OCI-LY3 (cell line): ENCODE measurements around the gene SWAP70.

Experiments used
- H2AFZ ChIP-seq: fragments of 200-600, 300-600 bp; shearing (Covaris generic); 2 replicates; pipeline ENCODE4 v1.6.0; 2014; ENCODE audit warnings: antibody characterized with exemption, low read depth, low read length
- H3K27ac ChIP-seq: fragments of 200-600, 300-600 bp; sonication (generic); 2 replicates; pipeline ENCODE4 v1.5.1; 2014; ENCODE audit warnings: mild to moderate bottlenecking, low read length, moderate library complexity, mixed read lengths
- H3K27me3 ChIP-seq: fragments of 200-600, 300-600 bp; sonication (generic); 2 replicates; pipeline ENCODE4 v1.6.1; 2014; ENCODE audit warnings: low read depth, low read length, mixed read lengths
- H3K36me3 ChIP-seq: fragments of 200-600, 300-600 bp; sonication (generic); replicated peaks from 2 replicates; pipeline ENCODE3; 2014; ENCODE audit warnings: low read depth, low read length, mixed read lengths
- H3K4me1 ChIP-seq: fragments of 300-600, 200-600 bp; sonication (generic); 2 replicates; pipeline ENCODE4 v1.6.1; 2014; ENCODE audit warnings: low read length, mixed read lengths
- H3K4me2 ChIP-seq: fragments of 200-600, 300-600 bp; sonication (generic); 2 replicates; pipeline ENCODE4 v1.6.1; 2014; ENCODE audit warnings: low read length, mixed read lengths
- H3K4me3 ChIP-seq: fragments of 300-600, 200-600 bp; sonication (generic); 2 replicates; pipeline ENCODE4 v1.5.1; 2014; ENCODE audit warnings: antibody characterized with exemption, mild to moderate bottlenecking, low read length, moderate library complexity
- H3K79me2 ChIP-seq: fragments of 300-600, 200-600 bp; shearing (Covaris generic); 2 replicates; pipeline ENCODE4 v1.6.1; 2014; ENCODE audit warnings: mild to moderate bottlenecking, low read length, mixed read lengths
- H3K9ac ChIP-seq: fragments of 300-600, 200-600 bp; shearing (Covaris generic); 2 replicates; pipeline ENCODE4 v1.6.0; 2014; ENCODE audit warnings: mild to moderate bottlenecking, low read length, moderate library complexity
- H3K9me3 ChIP-seq: fragments of 200-600, 300-600 bp; shearing (Covaris generic); 2 replicates; pipeline ENCODE4 v1.6.1; 2014; ENCODE audit warnings: low read length, mixed read lengths; ENCODE audit not compliant: insufficient read depth
- H4K20me1 ChIP-seq: fragments of 200-600, 300-600 bp; sonication (generic); 2 replicates; pipeline ENCODE4 v1.6.1; 2016; ENCODE audit warnings: low read length, mixed read lengths; ENCODE audit not compliant: insufficient read depth
- CTCF ChIP-seq: fragments of 200-600, 300-600 bp; sonication (generic); IDR thresholded peaks from 2 replicates; pipeline ENCODE4 v1.5.1; 2014; ENCODE audit warnings: antibody characterized with exemption, low read length, low read depth
- EZH2phosphoT487 ChIP-seq: fragments of 200-600 bp; shearing (Covaris generic); IDR thresholded peaks from 2 replicates; pipeline ENCODE4 v1.6.1; 2018; ENCODE audit warnings: antibody characterized with exemption, mixed run types, low read depth

Gene SWAP70

GRCh38 chr11:9629064-9629463, 34.8 kb upstream of the SWAP70 start:
- Histone ChIP-seq H3K27ac (peak overlapping the region; percentile 87), H4K20me1 (no peaks in the 10 kb centered on the region), H3K27me3 (no peaks in the 10 kb centered on the region), H3K9me3 (peaks cover 8% of the 10 kb centered on the region; the same call in 1 of the 2 replicates), H3K9ac (peak overlapping the region; percentile 74), H3K4me3 (peak overlapping the region; percentile 36), H3K4me2 (peak overlapping the region; percentile 73), H3K79me2 (no peaks in the 10 kb centered on the region), H2AFZ (peak overlapping the region; percentile 64; the same call in 1 of the 2 replicates), H3K4me1 (peaks cover 69% of the 10 kb centered on the region), H3K36me3 (peaks cover 7% of the 10 kb centered on the region)
- no peak for TF ChIP-seq EZH2phosphoT487
- TF ChIP-seq CTCF: no peak

- H3K27ac ChIP-seq: no peak overlapping the region
- H3K4me1 ChIP-seq: peaks cover 43% of the 10 kb centered on the region
- peak overlapping the region; percentile 34; the same call in 1 of the 2 replicates for H2AFZ ChIP-seq
- H3K79me2 ChIP-seq: no peaks in the 10 kb centered on the region
- H3K4me3 ChIP-seq: no peak overlapping the region
- H3K9me3 ChIP-seq: peaks cover 8% of the 10 kb centered on the region; the same call in 1 of the 2 replicates
- TF ChIP-seq CTCF (no peak), EZH2phosphoT487 (no peak)
- no peak overlapping the region for H3K4me2 ChIP-seq
- H3K9ac ChIP-seq: no peak overlapping the region
- peaks cover 7% of the 10 kb centered on the region for H3K36me3 ChIP-seq
- no peaks in the 10 kb centered on the region for H3K27me3 ChIP-seq
- no peaks in the 10 kb centered on the region for H4K20me1 ChIP-seq
These were observed 30.2 kb upstream of the SWAP70 start for GRCh38 chr11:9633679-9634078.

- Histone ChIP-seq H3K27me3 (no peaks in the 10 kb centered on the region), H3K4me2 (no peak overlapping the region), H3K4me3 (no peak overlapping the region), H2AFZ (no peak overlapping the region), H3K9ac (no peak overlapping the region), H3K27ac (no peak overlapping the region), H3K36me3 (peaks cover 7% of the 10 kb centered on the region), H3K9me3 (peaks cover 8% of the 10 kb centered on the region; the same call in 1 of the 2 replicates), H4K20me1 (no peaks in the 10 kb centered on the region), H3K4me1 (peaks cover 48% of the 10 kb centered on the region), H3K79me2 (no peaks in the 10 kb centered on the region)
- TF ChIP-seq EZH2phosphoT487: no peak
- no peak for TF ChIP-seq CTCF
These were observed 27.2 kb upstream of the SWAP70 start for GRCh38 chr11:9636691-9637090.

GRCh38 chr11:9639099-9639498, 24.8 kb upstream of the SWAP70 start:
- Histone ChIP-seq H2AFZ (no peak overlapping the region; the same call in 1 of the 2 replicates), H3K79me2 (no peaks in the 10 kb centered on the region), H3K27ac (peak overlapping the region; percentile 82; the same call in 1 of the 2 replicates), H3K4me1 (peaks cover 68% of the 10 kb centered on the region), H3K9me3 (no peaks in the 10 kb centered on the region), H3K9ac (peak overlapping the region; percentile 56; the same call in 1 of the 2 replicates), H3K27me3 (no peaks in the 10 kb centered on the region), H3K4me2 (no peak overlapping the region), H4K20me1 (no peaks in the 10 kb centered on the region), H3K36me3 (no peaks in the 10 kb centered on the region), H3K4me3 (no peak overlapping the region)
- TF ChIP-seq EZH2phosphoT487: no peak
